ENCODE measurements around the gene ARHGAP23.

- no peak for TF ChIP-seq CTCF (conservative IDR thresholded peaks at IDR 0.05 in 1 of 2, IDR thresholded peaks at IDR 0.05 in 1 of 2; ENCODE audit: low read depth in 1 of 2, low read length in 2 of 2)
- TF ChIP-seq EZH2 (IDR thresholded peaks at IDR 0.05; ENCODE audit: low read length, missing control alignments): no peak
These were observed 3.2 kb upstream of the ARHGAP23 start for GRCh38 chr17:38425031-38425430.
